Measurements from ENCODE around the gene PTEN.
"Not testable (repeated sequence)": the region's sequence is repeated elsewhere in the genome, so short reads cannot be mapped to it uniquely, and the experiment has no call there.

PTEN gene

GRCh38 chr10:87819289-87819585 is 44.2 kb upstream of the PTEN start:
- CTCF ChIA-PET = interaction anchor here (1.0 to 2.9 kb wide), 11 partner anchors 8 to 764 kb away, joined by 3 to 11 read pairs (median 4); partner anchors contain the start of gene RNLS
- TF ChIP-seq, protein P1, sequence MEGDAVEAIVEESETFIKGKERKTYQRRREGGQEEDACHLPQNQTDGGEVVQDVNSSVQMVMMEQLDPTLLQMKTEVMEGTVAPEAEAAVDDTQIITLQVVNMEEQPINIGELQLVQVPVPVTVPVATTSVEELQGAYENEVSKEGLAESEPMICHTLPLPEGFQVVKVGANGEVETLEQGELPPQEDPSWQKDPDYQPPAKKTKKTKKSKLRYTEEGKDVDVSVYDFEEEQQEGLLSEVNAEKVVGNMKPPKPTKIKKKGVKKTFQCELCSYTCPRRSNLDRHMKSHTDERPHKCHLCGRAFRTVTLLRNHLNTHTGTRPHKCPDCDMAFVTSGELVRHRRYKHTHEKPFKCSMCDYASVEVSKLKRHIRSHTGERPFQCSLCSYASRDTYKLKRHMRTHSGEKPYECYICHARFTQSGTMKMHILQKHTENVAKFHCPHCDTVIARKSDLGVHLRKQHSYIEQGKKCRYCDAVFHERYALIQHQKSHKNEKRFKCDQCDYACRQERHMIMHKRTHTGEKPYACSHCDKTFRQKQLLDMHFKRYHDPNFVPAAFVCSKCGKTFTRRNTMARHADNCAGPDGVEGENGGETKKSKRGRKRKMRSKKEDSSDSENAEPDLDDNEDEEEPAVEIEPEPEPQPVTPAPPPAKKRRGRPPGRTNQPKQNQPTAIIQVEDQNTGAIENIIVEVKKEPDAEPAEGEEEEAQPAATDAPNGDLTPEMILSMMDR (IDR thresholded peaks at IDR 0.05; ENCODE audit: control extremely low read depth, extremely low read depth, low read depth, missing control alignments) = no peak
- DNase-seq (ENCODE audit: extremely low spot score) = no peak
- POLR2A ChIA-PET = no interaction called here

DNA sequence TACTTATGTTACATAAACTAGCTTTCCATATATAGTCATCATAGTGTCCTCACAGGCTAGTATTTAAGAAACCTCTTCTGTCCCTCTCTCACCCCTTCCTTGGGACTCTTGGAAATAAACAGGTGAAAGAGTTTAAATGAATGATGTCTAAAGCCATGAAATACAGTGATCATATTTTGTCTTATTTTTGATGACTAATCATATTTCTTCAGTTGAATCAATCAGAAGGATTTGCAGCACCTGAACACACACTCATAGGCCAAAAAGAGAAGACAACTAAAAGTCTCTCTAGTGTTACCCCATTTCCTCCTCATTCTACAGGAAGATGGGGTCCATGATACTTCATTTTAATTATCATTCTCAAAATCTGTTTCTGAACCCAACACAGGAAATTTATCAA is 36.8 kb upstream of the PTEN start:
- ChIA-PET CTCF (interaction anchor here (1.0 to 1.8 kb wide), 3 partner anchors 12 to 35 kb away, joined by 3 read pairs; no protein-coding TSS in a partner anchor), POLR2A (no interaction called here)

GRCh38 chr10:87827681-87828080 is 35.7 kb upstream of the PTEN start:
- TF ChIP-seq, protein P1 (IDR thresholded peaks at IDR 0.05; ENCODE audit: control extremely low read depth, extremely low read depth, low read depth, missing control alignments) = no peak
- ChIA-PET POLR2A (interaction anchor here (0.6 kb wide), 1 partner anchor 37 kb away, joined by 9 read pairs; no protein-coding TSS in a partner anchor), CTCF (interaction anchor here (1.1 to 3.7 kb wide), 6 partner anchors 10 to 34 kb away, joined by 3 to 31 read pairs (median 4); partner anchors contain the start of gene ATAD1)
- no peak for DNase-seq (ENCODE audit: extremely low spot score)

More for the DNA sequence above, 36.8 kb upstream of the PTEN start:
- DNase-seq (ENCODE audit: extremely low spot score) = no peak
- TF ChIP-seq, protein P1 (IDR thresholded peaks at IDR 0.05; ENCODE audit: control extremely low read depth, extremely low read depth, low read depth, missing control alignments) = no peak

- DNase-seq (ENCODE audit: extremely low spot score); POLR2A ChIA-PET: not testable (repeated sequence)
- CTCF ChIA-PET = interaction anchor here (0.9 to 3.7 kb wide), 6 partner anchors 11 to 27 kb away, joined by 3 to 31 read pairs (median 4); partner anchors contain the start of gene ATAD1
Measured at GRCh38 chr10:87829051-87829450, 34.4 kb upstream of the PTEN start.

- TF ChIP-seq, protein P1 (IDR thresholded peaks at IDR 0.05; ENCODE audit: control extremely low read depth, extremely low read depth, low read depth, missing control alignments) = no peak
- ChIA-PET CTCF (interaction anchor here (0.7 to 4.8 kb wide), 5 partner anchors 9 to 33 kb away, joined by 3 to 31 read pairs (median 8); partner anchors contain the start of gene ATAD1), POLR2A (no interaction called here)
- no peak for DNase-seq (ENCODE audit: extremely low spot score)
Measured at GRCh38 chr10:87829986-87830729, 33.3 kb upstream of the PTEN start.

DNA sequence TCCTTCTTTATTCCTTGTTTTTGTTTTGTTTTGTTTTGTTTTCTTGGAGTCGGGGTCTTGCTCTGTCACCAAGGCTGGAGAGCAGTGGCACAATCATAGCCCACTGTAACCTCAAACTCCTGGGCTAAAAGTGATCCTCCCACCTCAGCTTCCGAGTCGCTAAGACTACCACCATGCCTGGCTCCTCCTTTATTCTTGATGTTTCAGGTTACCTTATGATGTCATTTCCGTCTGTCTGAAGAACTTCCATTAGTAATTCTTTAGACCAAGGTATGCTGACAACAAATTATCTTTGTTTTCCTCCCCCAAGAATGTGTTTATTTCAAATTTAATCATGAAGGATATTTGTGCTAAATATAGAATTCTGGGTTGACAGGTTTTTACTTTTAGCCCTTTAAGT is 27.3 kb upstream of the PTEN start:
- CTCF ChIA-PET = no interaction called here
- TF ChIP-seq, protein P1 (IDR thresholded peaks at IDR 0.05; ENCODE audit: control extremely low read depth, extremely low read depth, low read depth, missing control alignments) = no peak
- DNase-seq (ENCODE audit: extremely low spot score) = no peak
- POLR2A ChIA-PET = no interaction called here

DNA sequence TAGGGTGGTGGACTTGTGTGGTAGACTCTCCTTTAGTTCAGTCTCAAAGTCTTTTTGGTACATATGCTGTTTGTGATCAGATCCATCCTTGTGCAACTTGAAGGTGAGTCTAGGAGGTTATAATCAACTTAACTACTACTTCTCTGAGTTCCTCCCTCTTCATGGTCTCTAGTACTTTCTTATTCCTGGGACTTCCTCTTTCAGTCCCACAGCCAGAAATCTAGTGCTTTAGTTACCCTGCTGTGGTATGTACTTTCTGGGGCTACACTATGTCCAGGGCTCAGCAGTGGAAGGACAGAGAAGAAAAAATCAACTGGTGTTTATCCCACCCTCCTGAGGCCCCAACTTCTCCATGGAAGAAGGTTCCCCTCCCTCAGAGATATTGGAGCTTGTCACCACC is 26.0 kb upstream of the PTEN start:
- TF ChIP-seq, protein P1 (IDR thresholded peaks at IDR 0.05; ENCODE audit: control extremely low read depth, extremely low read depth, low read depth, missing control alignments) = no peak
- CTCF ChIA-PET = interaction anchor here (1.0 to 6.1 kb wide), 5 partner anchors 8 to 23 kb away, joined by 3 to 31 read pairs (median 4); no protein-coding TSS in a partner anchor
- POLR2A ChIA-PET = no interaction called here
- peak; percentile 28 for DNase-seq (ENCODE audit: extremely low spot score)
